ENCODE results near the gene CWC25.
A peak's percentile ranks its signal among the peaks of the same experiment; 100 is the strongest.

Gene CWC25

DNA sequence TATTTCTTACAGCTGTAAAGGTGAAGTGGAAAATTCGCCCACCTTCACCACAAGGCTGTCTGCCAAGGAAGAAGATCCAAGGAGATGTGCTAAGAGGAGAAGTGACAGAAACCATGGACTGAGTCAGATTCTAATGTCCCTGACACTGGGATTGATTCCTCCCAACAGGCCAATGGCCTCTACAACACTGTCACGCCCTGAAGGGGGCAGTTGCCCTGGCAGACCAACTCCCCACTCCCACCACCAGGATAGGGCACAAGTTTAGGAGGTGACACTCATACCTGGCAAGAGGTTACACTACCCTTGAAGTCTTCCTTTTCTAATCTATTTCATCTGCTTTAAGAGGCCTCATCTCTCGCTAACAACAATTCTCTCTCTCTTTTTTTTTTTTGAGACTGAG lies 41.9 kb downstream of the CWC25 start:
- no peak for DNase-seq (ENCODE audit: low read depth)
- TF ChIP-seq, protein P1, sequence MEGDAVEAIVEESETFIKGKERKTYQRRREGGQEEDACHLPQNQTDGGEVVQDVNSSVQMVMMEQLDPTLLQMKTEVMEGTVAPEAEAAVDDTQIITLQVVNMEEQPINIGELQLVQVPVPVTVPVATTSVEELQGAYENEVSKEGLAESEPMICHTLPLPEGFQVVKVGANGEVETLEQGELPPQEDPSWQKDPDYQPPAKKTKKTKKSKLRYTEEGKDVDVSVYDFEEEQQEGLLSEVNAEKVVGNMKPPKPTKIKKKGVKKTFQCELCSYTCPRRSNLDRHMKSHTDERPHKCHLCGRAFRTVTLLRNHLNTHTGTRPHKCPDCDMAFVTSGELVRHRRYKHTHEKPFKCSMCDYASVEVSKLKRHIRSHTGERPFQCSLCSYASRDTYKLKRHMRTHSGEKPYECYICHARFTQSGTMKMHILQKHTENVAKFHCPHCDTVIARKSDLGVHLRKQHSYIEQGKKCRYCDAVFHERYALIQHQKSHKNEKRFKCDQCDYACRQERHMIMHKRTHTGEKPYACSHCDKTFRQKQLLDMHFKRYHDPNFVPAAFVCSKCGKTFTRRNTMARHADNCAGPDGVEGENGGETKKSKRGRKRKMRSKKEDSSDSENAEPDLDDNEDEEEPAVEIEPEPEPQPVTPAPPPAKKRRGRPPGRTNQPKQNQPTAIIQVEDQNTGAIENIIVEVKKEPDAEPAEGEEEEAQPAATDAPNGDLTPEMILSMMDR (IDR thresholded peaks at IDR 0.05; ENCODE audit: control insufficient read depth, extremely low read depth, insufficient read depth) = no peak
- H3K4me3 ChIP-seq (ENCODE audit: low read depth, low read length) = no peak overlapping the region

DNA sequence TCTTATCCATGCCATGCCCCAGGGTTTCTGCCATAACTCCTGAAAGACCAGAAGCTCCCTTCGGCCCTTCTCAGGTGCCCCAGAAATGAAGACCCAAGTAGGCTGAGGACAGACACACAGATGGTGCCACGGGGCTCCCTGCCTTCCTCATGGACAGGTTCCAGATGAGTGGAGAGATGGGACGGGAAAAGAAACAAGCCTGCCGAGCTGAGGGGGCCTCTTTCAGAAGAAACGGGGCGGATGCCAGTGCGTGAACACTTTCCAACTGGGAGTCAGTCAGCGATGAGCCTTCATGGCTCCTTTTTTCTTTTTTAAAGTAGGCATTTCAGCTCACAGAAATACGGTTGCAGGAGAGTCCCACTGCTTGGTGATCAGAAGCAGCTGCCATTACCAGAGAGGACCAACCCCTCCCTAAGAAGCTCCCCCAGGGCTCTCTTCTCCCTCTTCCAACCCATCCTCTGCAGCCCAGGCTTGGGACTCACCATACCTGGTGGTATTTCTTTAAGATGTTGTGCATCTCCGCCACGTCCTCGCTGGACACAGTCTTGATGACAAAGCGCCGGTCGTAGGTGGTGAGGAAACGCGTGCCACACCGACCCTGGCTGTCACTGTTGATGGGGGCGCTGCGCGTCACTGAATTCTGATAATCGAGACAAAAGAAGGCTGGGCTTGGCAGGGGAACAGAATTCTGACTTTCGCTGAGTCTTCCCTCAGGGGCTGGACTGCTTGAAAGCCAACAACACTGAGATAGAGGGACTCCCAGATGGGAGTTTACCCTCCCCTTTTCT lies 45.0 kb downstream of the CWC25 start:
- no peak for DNase-seq (ENCODE audit: low read depth)
- TF ChIP-seq, protein P1 (IDR thresholded peaks at IDR 0.05; ENCODE audit: control insufficient read depth, extremely low read depth, insufficient read depth) = no peak
- no peak overlapping the region for H3K4me3 ChIP-seq (ENCODE audit: low read depth, low read length)

DNA sequence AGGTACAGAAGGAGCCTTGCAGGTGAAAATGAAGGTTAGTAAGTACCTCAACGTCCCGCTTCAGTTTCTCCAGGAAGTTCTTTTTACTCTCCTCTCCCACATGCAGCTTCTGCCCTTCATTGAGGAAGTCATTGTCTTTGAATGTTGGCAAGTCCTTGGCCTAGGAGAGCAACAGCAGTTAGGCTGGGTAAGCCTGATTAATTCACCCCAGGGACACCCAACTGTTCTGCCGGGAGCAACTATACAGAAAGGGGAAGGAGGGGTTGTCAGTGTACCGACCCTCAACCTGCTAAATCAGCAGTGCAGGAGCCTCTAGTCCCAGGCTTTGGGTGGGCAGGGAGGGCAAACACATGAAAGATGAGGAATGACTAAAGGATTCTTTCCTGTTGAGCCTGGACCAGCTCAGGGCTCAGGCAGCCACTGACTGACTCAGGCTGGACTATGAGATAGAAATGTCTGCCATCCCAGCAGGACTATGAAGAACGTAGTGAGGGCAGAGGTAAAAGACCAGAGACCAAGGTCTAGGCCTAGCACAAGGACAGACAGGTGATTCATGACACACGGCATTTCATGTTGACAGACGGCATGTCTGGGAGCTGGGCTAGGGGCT lies 47.4 kb downstream of the CWC25 start:
- TF ChIP-seq, protein P1 (IDR thresholded peaks at IDR 0.05; ENCODE audit: control insufficient read depth, extremely low read depth, insufficient read depth) = no peak
- DNase-seq (ENCODE audit: low read depth) = no peak

DNA sequence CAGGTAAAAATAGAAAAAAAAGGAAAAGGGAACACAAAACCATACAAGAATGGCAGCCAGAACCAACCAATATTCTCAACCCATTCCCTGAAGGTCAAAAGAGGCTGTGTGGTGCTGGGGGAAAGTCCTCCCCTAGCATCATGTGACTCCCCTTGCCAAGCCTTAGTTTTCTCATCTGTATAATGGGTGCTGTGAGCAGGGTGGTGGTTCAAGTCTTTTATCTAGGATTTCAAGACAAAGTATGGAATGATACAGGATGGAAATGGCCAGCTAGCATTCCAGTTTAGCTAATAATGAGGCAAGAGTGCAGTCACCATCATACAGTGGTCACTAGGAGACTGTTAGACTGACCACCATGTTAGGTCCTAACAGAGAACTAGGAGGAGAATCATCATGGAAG lies 51.9 kb downstream of the CWC25 start:
- no peak for DNase-seq (ENCODE audit: low read depth)
- TF ChIP-seq, protein P1 (IDR thresholded peaks at IDR 0.05; ENCODE audit: control insufficient read depth, extremely low read depth, insufficient read depth) = no peak
- no peak overlapping the region for H3K4me3 ChIP-seq (ENCODE audit: low read depth, low read length)

More for the DNA sequence above, 47.4 kb downstream of the CWC25 start:
- no peak overlapping the region for H3K4me3 ChIP-seq (ENCODE audit: low read depth, low read length)

DNA sequence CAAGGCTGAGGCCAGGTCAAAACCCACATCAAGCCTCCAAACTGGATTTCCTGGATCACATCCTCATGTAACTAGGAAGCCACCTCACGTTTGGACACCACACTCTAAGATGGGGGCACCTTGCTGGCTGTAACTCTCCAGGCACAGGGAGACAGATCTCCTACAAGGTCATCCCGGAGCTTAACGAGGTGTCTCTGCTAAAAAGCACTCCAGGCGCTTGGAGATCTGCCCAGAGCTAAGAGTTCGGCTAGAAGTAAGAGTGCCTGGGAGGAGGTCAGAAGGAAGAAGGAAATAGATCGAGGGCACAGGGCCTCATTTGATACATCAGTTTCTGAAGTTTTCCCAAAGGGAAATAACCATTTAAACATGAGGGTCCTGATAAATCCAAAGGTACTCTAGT lies 56.7 kb downstream of the CWC25 start:
- TF ChIP-seq, protein P1 (IDR thresholded peaks at IDR 0.05; ENCODE audit: control insufficient read depth, extremely low read depth, insufficient read depth) = no peak
- H3K4me3 ChIP-seq (ENCODE audit: low read depth, low read length) = no peak overlapping the region
- DNase-seq (ENCODE audit: low read depth) = peak; percentile 44

DNA sequence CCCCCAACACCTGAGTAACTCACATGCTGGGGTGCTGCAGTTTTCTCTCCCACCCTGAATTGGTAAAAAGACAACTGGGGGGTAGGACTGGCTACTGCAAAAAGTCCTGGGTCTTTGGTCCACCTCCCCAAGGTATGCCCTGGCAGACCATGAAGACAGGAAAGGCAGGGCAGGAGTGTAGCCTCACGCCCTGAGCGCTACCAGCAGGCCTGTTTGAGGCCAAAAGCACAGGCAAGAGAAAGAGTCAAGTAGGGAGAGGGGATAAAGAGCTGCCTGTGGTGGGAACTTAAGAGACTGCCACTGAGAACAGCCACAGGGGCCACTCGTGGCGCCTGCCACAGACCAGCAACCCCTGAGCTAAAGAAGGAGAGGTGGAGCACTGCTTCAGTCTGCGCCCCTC lies 58.8 kb downstream of the CWC25 start:
- no peak for DNase-seq (ENCODE audit: low read depth)
- TF ChIP-seq, protein P1 (IDR thresholded peaks at IDR 0.05; ENCODE audit: control insufficient read depth, extremely low read depth, insufficient read depth) = no peak
- H3K4me3 ChIP-seq (ENCODE audit: low read depth, low read length) = no peak overlapping the region

Data from LNCaP clone FGC (cell line).